Mesenchymal stem cell (in vitro differentiated cells and primary cell): ENCODE results near the gene SHLD2.
"Not testable (repeated sequence)": the region's sequence is repeated elsewhere in the genome, so short reads cannot be mapped to it uniquely, and the experiment has no call there.

Experiments used
- DNase-seq: peaks from one replicate; pipeline ENCODE4 v3.0.0-alpha.2; 2013
- H2AFZ ChIP-seq: one replicate; pipeline ENCODE4 v1.6.1; 2013; ENCODE audit warnings: low read depth, mild to moderate bottlenecking, control low read depth, inconsistent platforms, low read length, moderate library complexity
- H2AK5ac ChIP-seq: 2 replicates; pipeline ENCODE4 v1.6.1; 2013; ENCODE audit warnings: low read length, moderate library complexity, mild to moderate bottlenecking, inconsistent platforms; ENCODE audit not compliant: severe bottlenecking
- H2BK120ac ChIP-seq: one replicate; pipeline ENCODE4 v1.6.1; 2013; ENCODE audit warnings: low read depth, mild to moderate bottlenecking, inconsistent platforms, low read length, moderate library complexity
- H2BK12ac ChIP-seq, 2 experiments: one replicate each; pipeline ENCODE4 v1.6.1; 2013; ENCODE audit warnings: inconsistent platforms in 2 of 2, low read length in 2 of 2, mild to moderate bottlenecking in 2 of 2, moderate library complexity in 2 of 2, control low read depth in 1 of 2
- H2BK15ac ChIP-seq: one replicate; pipeline ENCODE4 v1.6.1; 2013; ENCODE audit warnings: mild to moderate bottlenecking, low read depth, inconsistent platforms; ENCODE audit not compliant: poor library complexity, severe bottlenecking
- H2BK5ac ChIP-seq: 2 replicates; pipeline ENCODE4 v1.6.1; 2013; ENCODE audit warnings: low read depth, mild to moderate bottlenecking, low read length, control low read depth, inconsistent platforms; ENCODE audit not compliant: poor library complexity, severe bottlenecking
- H3K14ac ChIP-seq, 2 experiments: one replicate each; pipeline ENCODE4 v1.6.1; 2013; ENCODE audit warnings: inconsistent platforms in 2 of 2, low read length in 2 of 2, control low read depth in 1 of 2, mild to moderate bottlenecking in 1 of 2, moderate library complexity in 1 of 2
- H3K18ac ChIP-seq, 2 experiments: one replicate each; pipeline ENCODE4 v1.6.1; 2013; ENCODE audit warnings: inconsistent platforms in 2 of 2, low read length in 2 of 2, control low read depth in 1 of 2, low read depth in 1 of 2, mild to moderate bottlenecking in 1 of 2
- H3K23ac ChIP-seq, 2 experiments: one replicate each; pipeline ENCODE4 v1.6.1; 2013; ENCODE audit warnings: inconsistent platforms in 2 of 2, low read length in 2 of 2, mild to moderate bottlenecking in 2 of 2, moderate library complexity in 2 of 2, control low read depth in 1 of 2
- H3K27ac ChIP-seq: 2 replicates; pipeline ENCODE4 v1.5.1; 2013; ENCODE audit warnings: mild to moderate bottlenecking, moderate library complexity, low read length, control low read depth, inconsistent platforms; ENCODE audit not compliant: poor library complexity, severe bottlenecking
- H3K27me3 ChIP-seq, 2 experiments: 2 replicates each; pipeline versions ENCODE4 v1.6.1 to v1.7.0; 2013; ENCODE audit warnings: low read length in 2 of 2, mild to moderate bottlenecking in 2 of 2, moderate library complexity in 2 of 2, control low read depth in 1 of 2, inconsistent platforms in 1 of 2; ENCODE audit not compliant: control insufficient read depth in 1 of 2, insufficient read depth in 1 of 2
- H3K36me3 ChIP-seq, 2 experiments: 2 replicates each; pipeline versions ENCODE4 v1.6.1 to v1.7.0; 2013; ENCODE audit warnings: low read length in 2 of 2, control low read depth in 1 of 2, inconsistent platforms in 1 of 2, low read depth in 1 of 2, mild to moderate bottlenecking in 1 of 2; ENCODE audit not compliant: insufficient read depth in 2 of 2, control insufficient read depth in 1 of 2
- H3K4ac ChIP-seq, 2 experiments: one replicate each; pipeline ENCODE4 v1.6.1; 2013; ENCODE audit warnings: inconsistent platforms in 2 of 2, low read length in 2 of 2, mild to moderate bottlenecking in 2 of 2, moderate library complexity in 2 of 2, control low read depth in 1 of 2, low read depth in 1 of 2
- H3K4me1 ChIP-seq: 2 replicates; pipeline ENCODE4 v1.6.1; 2013; ENCODE audit warnings: low read depth, low read length, control low read depth; ENCODE audit not compliant: control insufficient read depth, insufficient read depth
- H3K4me2 ChIP-seq: 2 replicates; pipeline ENCODE4 v1.6.1; 2013; ENCODE audit warnings: low read length, mild to moderate bottlenecking, inconsistent platforms; ENCODE audit not compliant: poor library complexity, severe bottlenecking
- H3K4me3 ChIP-seq, 2 experiments: 2 replicates each; pipeline versions ENCODE4 v1.5.1 to v1.7.0; 2013; ENCODE audit warnings: low read length in 2 of 2, mild to moderate bottlenecking in 2 of 2, control low read depth in 1 of 2, low read depth in 1 of 2; ENCODE audit not compliant: insufficient read depth in 1 of 2
- H3K79me1 ChIP-seq: replicated peaks from 2 replicates; pipeline ENCODE4 v1.6.1; 2013; ENCODE audit warnings: mild to moderate bottlenecking, control low read depth, low read length, inconsistent platforms; ENCODE audit not compliant: poor library complexity, severe bottlenecking
- H3K9ac ChIP-seq: 2 replicates; pipeline ENCODE4 v1.7.0; 2013; ENCODE audit warnings: mild to moderate bottlenecking, low read length, moderate library complexity
- H3K9me3 ChIP-seq: 2 replicates; pipeline ENCODE4 v1.7.0; 2013; ENCODE audit warnings: mild to moderate bottlenecking, low read length; ENCODE audit not compliant: control insufficient read depth
- H4K8ac ChIP-seq: one replicate; pipeline ENCODE4 v1.6.1; 2013; ENCODE audit warnings: inconsistent platforms, mild to moderate bottlenecking, low read length, moderate library complexity
- H4K91ac ChIP-seq: one replicate; pipeline ENCODE4 v1.6.1; 2013; ENCODE audit warnings: mild to moderate bottlenecking, low read length, inconsistent platforms
- WGBS: methylation state at CpG from one replicate; pipeline ENCODE4 v1.1.7; 2013; ENCODE audit warnings: mixed read lengths; 5-methylcytosine and 5-hydroxymethylcytosine counted together

The SHLD2 gene

DNA sequence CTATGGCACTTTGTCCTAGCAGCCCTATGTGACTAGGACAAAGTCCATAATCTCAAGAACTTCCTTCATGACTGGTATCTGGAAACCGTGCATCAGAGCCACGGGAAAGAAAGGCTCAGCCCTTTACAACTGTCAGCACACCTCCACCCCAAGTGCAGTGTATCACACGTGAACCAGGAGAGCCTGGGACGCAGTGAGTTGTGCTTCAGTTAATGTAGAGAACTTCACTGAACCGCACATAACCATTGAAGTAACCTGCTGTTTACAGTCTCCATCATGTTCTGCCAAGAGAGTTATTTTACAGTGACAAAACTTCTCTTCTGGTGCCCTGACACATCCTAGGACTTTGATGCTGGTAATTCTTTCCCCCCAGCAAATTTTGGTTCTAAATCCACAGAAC lies 142.2 kb downstream of the SHLD2 start:
- not testable (repeated sequence) for DNase-seq, H2BK12ac ChIP-seq
- 98% methylated on average over 3 of the region's 5 CpGs for WGBS

DNA sequence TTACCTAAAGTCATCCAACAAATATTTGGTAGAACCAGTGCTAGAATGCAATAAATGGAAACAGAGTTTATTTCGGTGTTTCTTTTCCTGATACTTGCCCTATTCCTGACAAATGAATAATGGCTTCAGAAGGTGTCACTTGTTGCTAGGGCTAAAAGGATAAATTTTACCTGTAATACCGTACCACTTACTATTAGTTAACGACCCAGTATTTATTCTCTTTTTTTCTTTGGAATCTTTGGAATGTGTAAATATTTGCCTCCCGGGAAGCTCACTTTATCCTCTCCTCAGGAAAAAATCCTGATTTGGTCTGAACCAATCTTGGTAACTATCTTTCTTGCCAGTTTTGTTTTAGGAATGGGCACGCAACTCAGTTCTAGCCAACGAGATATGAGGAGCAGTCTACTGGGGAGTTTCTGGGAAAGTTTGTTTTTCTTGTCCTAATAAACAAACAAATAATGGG lies 144.4 kb downstream of the SHLD2 start:
- not testable (repeated sequence) for H2BK12ac ChIP-seq, H2AK5ac ChIP-seq, H4K91ac ChIP-seq, H3K4me1 ChIP-seq, H2AFZ ChIP-seq, H3K79me1 ChIP-seq, H3K4ac ChIP-seq, H2BK15ac ChIP-seq, H3K9ac ChIP-seq, H3K14ac ChIP-seq, H4K8ac ChIP-seq, H2BK5ac ChIP-seq, H3K4me2 ChIP-seq, H3K9me3 ChIP-seq, H3K4me3 ChIP-seq, H3K23ac ChIP-seq, H3K36me3 ChIP-seq, H3K27ac ChIP-seq, H3K18ac ChIP-seq, H2BK120ac ChIP-seq, H3K27me3 ChIP-seq
- no CpG with 5 or more reads among the region's 6 CpGs for WGBS
- peak; percentile 4 for DNase-seq

More for the DNA sequence above, 142.2 kb downstream of the SHLD2 start:
- not testable (repeated sequence) for H3K4me3 ChIP-seq, H3K79me1 ChIP-seq, H3K9me3 ChIP-seq, H2AFZ ChIP-seq, H3K18ac ChIP-seq, H2AK5ac ChIP-seq, H3K27ac ChIP-seq, H3K14ac ChIP-seq, H2BK15ac ChIP-seq, H3K23ac ChIP-seq, H4K8ac ChIP-seq, H3K4me1 ChIP-seq, H3K27me3 ChIP-seq, H3K4ac ChIP-seq, H3K9ac ChIP-seq, H2BK120ac ChIP-seq, H4K91ac ChIP-seq, H3K4me2 ChIP-seq, H3K36me3 ChIP-seq, H2BK5ac ChIP-seq
